NCI-H2107 (cell line): ENCODE results near the gene PCSK1.

Experiments used
- DNase-seq: peaks from one replicate; lab custom pipeline; 2025; lab: John Stamatoyannopoulos, UW

The PCSK1 gene

GRCh38 chr5:96433066-96433447 lies at the start of gene PCSK1:
Gene PCSK1, minus strand, starts transcription at chr5:96433248. Its CDS starts 206 bp downstream, at chr5:96433042.
- DNase-seq = peak; percentile 29

- no peak for DNase-seq
Measured at GRCh38 chr5:96481867-96482266, 48.8 kb upstream of the PCSK1 start.

GRCh38 chr5:96481009-96481786 lies 48.1 kb upstream of the PCSK1 start:
- no peak for DNase-seq

GRCh38 chr5:96478983-96479382 lies 45.9 kb upstream of the PCSK1 start:
- DNase-seq = no peak

GRCh38 chr5:96476654-96477053 lies 43.6 kb upstream of the PCSK1 start:
- DNase-seq = no peak

- no peak for DNase-seq
Measured at GRCh38 chr5:96474073-96474472, 41.0 kb upstream of the PCSK1 start.

GRCh38 chr5:96473155-96473554 lies 40.1 kb upstream of the PCSK1 start:
- DNase-seq = no peak

GRCh38 chr5:96470785-96471184 lies 37.7 kb upstream of the PCSK1 start:
- DNase-seq = no peak

GRCh38 chr5:96468956-96469355 lies 35.9 kb upstream of the PCSK1 start:
- DNase-seq = no peak

GRCh38 chr5:96463091-96463490 lies 30.0 kb upstream of the PCSK1 start:
- DNase-seq = no peak

GRCh38 chr5:96459313-96460121 lies 26.5 kb upstream of the PCSK1 start:
- DNase-seq = no peak

GRCh38 chr5:96458176-96458575 lies 25.1 kb upstream of the PCSK1 start:
- no peak for DNase-seq

GRCh38 chr5:96455789-96456188 lies 22.7 kb upstream of the PCSK1 start:
- DNase-seq = no peak

GRCh38 chr5:96453394-96453793 lies 20.3 kb upstream of the PCSK1 start:
- no peak for DNase-seq

GRCh38 chr5:96447949-96448348 lies 14.9 kb upstream of the PCSK1 start:
- DNase-seq = no peak

GRCh38 chr5:96440185-96440538 lies 7.1 kb upstream of the PCSK1 start:
- DNase-seq = no peak

GRCh38 chr5:96439477-96440184 lies 6.6 kb upstream of the PCSK1 start:
- no peak for DNase-seq

- DNase-seq = peak; percentile 24
Measured at GRCh38 chr5:96434201-96434645, 1.2 kb upstream of the PCSK1 start.

- peak; percentile 15 for DNase-seq
Measured at GRCh38 chr5:96432216-96433065, 607 bp downstream of the PCSK1 start.

- DNase-seq = peak; percentile 36
Measured at GRCh38 chr5:96431376-96432187, 1.5 kb downstream of the PCSK1 start.

- DNase-seq = no peak
Measured at GRCh38 chr5:96427824-96428223, 5.2 kb downstream of the PCSK1 start.
